HEK293 (cell line): ENCODE measurements around the gene ADRA2B.

Experiments used
- BCL11A ChIP-seq: fragments of 450-650 bp; formaldehyde crosslinking; IDR thresholded peaks from 2 replicates; pipeline ENCODE4 v1.5.1; 2016; ENCODE audit warnings: low read depth, missing biosample characterization, missing genetic modification characterization
- ZBTB48 ChIP-seq: fragments of 450-650 bp; formaldehyde crosslinking; IDR thresholded peaks from 2 replicates; pipeline ENCODE4 v1.5.1; 2016; ENCODE audit warnings: missing biosample characterization, missing genetic modification characterization
- ZNF530 ChIP-seq: fragments of 450-650 bp; formaldehyde crosslinking; IDR thresholded peaks from 2 replicates; pipeline ENCODE4 v1.5.1; 2016; ENCODE audit warnings: low read depth, missing biosample characterization, missing genetic modification characterization
- ZNF629 ChIP-seq: fragments of 450-650 bp; formaldehyde crosslinking; IDR thresholded peaks from 2 replicates; pipeline ENCODE4 v1.5.1; 2017; ENCODE audit warnings: missing biosample characterization, missing genetic modification characterization
- ZNF677 ChIP-seq: fragments of 450-650 bp; IDR thresholded peaks from 2 replicates; pipeline ENCODE4 v1.5.0; 2018; ENCODE audit warnings: missing biosample characterization, mild to moderate bottlenecking, missing genetic modification characterization, moderate library complexity
- ZNF776 ChIP-seq: fragments of 450-650 bp; formaldehyde crosslinking; IDR thresholded peaks from 2 replicates; pipeline ENCODE4 v1.5.0; 2017; ENCODE audit warnings: missing biosample characterization, missing genetic modification characterization, borderline replicate concordance
- ZNF792 ChIP-seq: fragments of 450-650 bp; formaldehyde crosslinking; IDR thresholded peaks from 2 replicates; pipeline ENCODE4 v1.5.1; 2016; ENCODE audit warnings: missing biosample characterization, missing genetic modification characterization
- TF ChIP-seq, protein P1 (sequence below): fragments of 450-650 bp; formaldehyde crosslinking; IDR thresholded peaks from 2 replicates; pipeline ENCODE4 v1.5.1; 2016; ENCODE audit warnings: missing biosample characterization, missing genetic modification characterization
- TF ChIP-seq, protein P2 (sequence below): fragments of 450-650 bp; formaldehyde crosslinking; IDR thresholded peaks from 2 replicates; pipeline ENCODE4 v1.5.1; 2016; ENCODE audit warnings: missing biosample characterization, missing genetic modification characterization

- TF ChIP-seq ZNF776 (no peak), ZBTB48 (tag by site-specific recombination) (no peak), BCL11A (tag by site-specific recombination) (no peak), ZNF792 (tag by site-specific recombination) (no peak), ZNF530 (tag by site-specific recombination) (no peak), ZNF629 (tag by site-specific recombination) (no peak), ZNF677 (tag by site-specific recombination) (no peak)
- TF ChIP-seq, protein P1, sequence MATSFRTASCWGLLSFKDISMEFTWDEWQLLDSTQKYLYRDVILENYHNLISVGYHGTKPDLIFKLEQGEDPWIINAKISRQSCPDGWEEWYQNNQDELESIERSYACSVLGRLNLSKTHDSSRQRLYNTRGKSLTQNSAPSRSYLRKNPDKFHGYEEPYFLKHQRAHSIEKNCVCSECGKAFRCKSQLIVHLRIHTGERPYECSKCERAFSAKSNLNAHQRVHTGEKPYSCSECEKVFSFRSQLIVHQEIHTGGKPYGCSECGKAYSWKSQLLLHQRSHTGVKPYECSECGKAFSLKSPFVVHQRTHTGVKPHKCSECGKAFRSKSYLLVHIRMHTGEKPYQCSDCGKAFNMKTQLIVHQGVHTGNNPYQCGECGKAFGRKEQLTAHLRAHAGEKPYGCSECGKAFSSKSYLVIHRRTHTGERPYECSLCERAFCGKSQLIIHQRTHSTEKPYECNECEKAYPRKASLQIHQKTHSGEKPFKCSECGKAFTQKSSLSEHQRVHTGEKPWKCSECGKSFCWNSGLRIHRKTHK (tag by site-specific recombination), result no peak
- TF ChIP-seq, protein P2, sequence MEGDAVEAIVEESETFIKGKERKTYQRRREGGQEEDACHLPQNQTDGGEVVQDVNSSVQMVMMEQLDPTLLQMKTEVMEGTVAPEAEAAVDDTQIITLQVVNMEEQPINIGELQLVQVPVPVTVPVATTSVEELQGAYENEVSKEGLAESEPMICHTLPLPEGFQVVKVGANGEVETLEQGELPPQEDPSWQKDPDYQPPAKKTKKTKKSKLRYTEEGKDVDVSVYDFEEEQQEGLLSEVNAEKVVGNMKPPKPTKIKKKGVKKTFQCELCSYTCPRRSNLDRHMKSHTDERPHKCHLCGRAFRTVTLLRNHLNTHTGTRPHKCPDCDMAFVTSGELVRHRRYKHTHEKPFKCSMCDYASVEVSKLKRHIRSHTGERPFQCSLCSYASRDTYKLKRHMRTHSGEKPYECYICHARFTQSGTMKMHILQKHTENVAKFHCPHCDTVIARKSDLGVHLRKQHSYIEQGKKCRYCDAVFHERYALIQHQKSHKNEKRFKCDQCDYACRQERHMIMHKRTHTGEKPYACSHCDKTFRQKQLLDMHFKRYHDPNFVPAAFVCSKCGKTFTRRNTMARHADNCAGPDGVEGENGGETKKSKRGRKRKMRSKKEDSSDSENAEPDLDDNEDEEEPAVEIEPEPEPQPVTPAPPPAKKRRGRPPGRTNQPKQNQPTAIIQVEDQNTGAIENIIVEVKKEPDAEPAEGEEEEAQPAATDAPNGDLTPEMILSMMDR, result no peak
These were observed 2.5 kb upstream of the ADRA2B start for GRCh38 chr2:96118698-96119388.
